ENCODE data around the gene PLD6. TPM values are rescaled to one million over a fixed set of nuclear protein-coding genes. Genes with fewer than 3 reads are reported as not detected.

PLD6 gene
- total and polyA plus RNA-seq, 12 donors: 3.7 to 16.3 (median 7.9) TPM

- peaks cover 13 to 49% (median 35%) of the 10 kb centered on the region in 9 donors for H3K4me1 ChIP-seq
- no peak overlapping the region for H3K27ac ChIP-seq
- peaks cover 8 to 97% (median 47%) of the 10 kb centered on the region in 9 donors for H3K36me3 ChIP-seq
- no peaks in the 10 kb centered on the region for H3K9me3 ChIP-seq
- H3K27me3 ChIP-seq: no peaks in the 10 kb centered on the region
- ATAC-seq (no peak), DNase-seq (no peak)
- TF ChIP-seq, protein P1, sequence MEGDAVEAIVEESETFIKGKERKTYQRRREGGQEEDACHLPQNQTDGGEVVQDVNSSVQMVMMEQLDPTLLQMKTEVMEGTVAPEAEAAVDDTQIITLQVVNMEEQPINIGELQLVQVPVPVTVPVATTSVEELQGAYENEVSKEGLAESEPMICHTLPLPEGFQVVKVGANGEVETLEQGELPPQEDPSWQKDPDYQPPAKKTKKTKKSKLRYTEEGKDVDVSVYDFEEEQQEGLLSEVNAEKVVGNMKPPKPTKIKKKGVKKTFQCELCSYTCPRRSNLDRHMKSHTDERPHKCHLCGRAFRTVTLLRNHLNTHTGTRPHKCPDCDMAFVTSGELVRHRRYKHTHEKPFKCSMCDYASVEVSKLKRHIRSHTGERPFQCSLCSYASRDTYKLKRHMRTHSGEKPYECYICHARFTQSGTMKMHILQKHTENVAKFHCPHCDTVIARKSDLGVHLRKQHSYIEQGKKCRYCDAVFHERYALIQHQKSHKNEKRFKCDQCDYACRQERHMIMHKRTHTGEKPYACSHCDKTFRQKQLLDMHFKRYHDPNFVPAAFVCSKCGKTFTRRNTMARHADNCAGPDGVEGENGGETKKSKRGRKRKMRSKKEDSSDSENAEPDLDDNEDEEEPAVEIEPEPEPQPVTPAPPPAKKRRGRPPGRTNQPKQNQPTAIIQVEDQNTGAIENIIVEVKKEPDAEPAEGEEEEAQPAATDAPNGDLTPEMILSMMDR (IDR thresholded peaks at IDR 0.05): no peak
- 76 to 84% methylated on average over 7 of the region's 7 CpGs for WGBS, 2 donors
- intact Hi-C loops (cut with DNase I): loop anchor here in 4 of 10 donors (2.0 to 10.0 kb wide), 4 partner anchors 54 to 149 kb away; partner anchors contain the start of genes COPS3 (in 1 of the 4), FLCN (in 1 of the 4) and PLD6 (in 1 of the 4)
- H3K4me3 ChIP-seq: no peak overlapping the region
Observed at GRCh38 chr17:17153709-17154108, 52.4 kb downstream of the PLD6 start.

GRCh38 chr17:17153071-17153470 is 53.1 kb downstream of the PLD6 start:
- Histone ChIP-seq H3K4me3 (no peak overlapping the region), H3K27me3 (no peaks in the 10 kb centered on the region), H3K4me1 (peaks cover 13 to 53% (median 35%) of the 10 kb centered on the region in 9 donors), H3K27ac (peak overlapping the region in 5 of 10 donors; percentile 64 to 83 (median 73)), H3K36me3 (peaks cover 4 to 97% (median 53%) of the 10 kb centered on the region in 9 donors), H3K9me3 (no peaks in the 10 kb centered on the region)
- DNase-seq: no peak
- intact Hi-C loops (cut with DNase I): loop anchor here in 4 of 10 donors (2.0 to 10.0 kb wide), 4 partner anchors 54 to 148 kb away; partner anchors contain the start of genes COPS3 (in 1 of the 4), FLCN (in 1 of the 4) and PLD6 (in 1 of the 4)
- no peak for ATAC-seq
- 67 to 69% methylated on average over 9 of the region's 9 CpGs for WGBS, 2 donors
- TF ChIP-seq, protein P1 (IDR thresholded peaks at IDR 0.05): no peak

- Histone ChIP-seq H3K9me3 (no peaks in the 10 kb centered on the region), H3K4me1 (peaks cover 13 to 53% (median 35%) of the 10 kb centered on the region in 9 donors), H3K4me3 (no peak overlapping the region), H3K27me3 (no peaks in the 10 kb centered on the region), H3K36me3 (peaks cover 4 to 97% (median 49%) of the 10 kb centered on the region in 9 donors), H3K27ac (peak overlapping the region in 9 of 10 donors; percentile 64 to 83 (median 70))
- DNase-seq: peak; percentile 67 to 74
- WGBS, 2 donors: 43 to 73% methylated on average over 4 of the region's 4 CpGs
- intact Hi-C loops (cut with DNase I): loop anchor here in 4 of 10 donors (2.0 to 10.0 kb wide), 4 partner anchors 55 to 148 kb away; partner anchors contain the start of genes COPS3 (in 1 of the 4), FLCN (in 1 of the 4) and PLD6 (in 1 of the 4)
- TF ChIP-seq, protein P1 (IDR thresholded peaks at IDR 0.05): no peak
- ATAC-seq: peak in 7 of 8 donors; percentile 42 to 82 (median 74)
Observed at GRCh38 chr17:17152385-17152784, 53.7 kb downstream of the PLD6 start.

DNA sequence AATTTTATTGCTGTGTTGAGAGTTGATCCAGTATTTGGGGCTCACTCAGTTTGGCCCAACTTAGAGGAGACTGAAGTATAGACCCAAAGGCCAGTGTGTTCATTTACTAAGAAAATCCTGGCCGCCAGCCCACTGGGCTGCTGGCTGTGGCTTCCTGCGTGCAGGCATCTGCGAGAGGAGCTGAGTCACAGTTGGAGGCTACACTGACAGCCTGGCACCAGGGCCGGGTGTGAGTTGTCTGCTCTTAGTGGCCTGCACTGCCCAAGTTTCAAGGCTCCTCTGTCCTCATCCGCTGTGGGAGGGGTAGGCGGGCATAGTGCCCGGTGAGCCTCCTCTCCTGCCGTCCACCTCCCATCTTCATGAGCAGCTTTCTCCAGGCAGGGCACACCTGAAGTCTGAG is 54.2 kb downstream of the PLD6 start:
- H3K36me3 ChIP-seq: peaks cover under 1 to 97% (median 48%) of the 10 kb centered on the region in 9 donors
- no peaks in the 10 kb centered on the region for H3K27me3 ChIP-seq
- H3K4me3 ChIP-seq: no peak overlapping the region
- WGBS, 2 donors: 26 to 39% methylated on average over 8 of the region's 8 CpGs
- H3K4me1 ChIP-seq: peaks cover 13 to 53% (median 35%) of the 10 kb centered on the region in 9 donors
- DNase-seq (peak; percentile 85), ATAC-seq (peak; percentile 86 to 97 (median 94))
- H3K27ac ChIP-seq: peak overlapping the region; percentile 60 to 83 (median 68)
- intact Hi-C loops (cut with DNase I): loop anchor here in 4 of 10 donors (2.0 to 10.0 kb wide), 4 partner anchors 55 to 147 kb away; partner anchors contain the start of genes COPS3 (in 1 of the 4), FLCN (in 1 of the 4) and PLD6 (in 1 of the 4)
- no peaks in the 10 kb centered on the region for H3K9me3 ChIP-seq
- TF ChIP-seq, protein P1 (IDR thresholded peaks at IDR 0.05): no peak

All from heart right ventricle (tissue), 16 donors.